ENCODE measurements around the gene C17orf100. TPM values are rescaled to one million over a fixed set of nuclear protein-coding genes. Genes with fewer than 3 reads are reported as not detected.
A peak's percentile ranks its signal among the peaks of the same experiment; 100 is the strongest.

C17orf100 gene
- total and polyA plus RNA-seq, 2 of the 13 experiments (the other 11 are each of a cell fraction or from before 2014, with no cell fraction given) = 3.6 to 8.7 TPM

DNA sequence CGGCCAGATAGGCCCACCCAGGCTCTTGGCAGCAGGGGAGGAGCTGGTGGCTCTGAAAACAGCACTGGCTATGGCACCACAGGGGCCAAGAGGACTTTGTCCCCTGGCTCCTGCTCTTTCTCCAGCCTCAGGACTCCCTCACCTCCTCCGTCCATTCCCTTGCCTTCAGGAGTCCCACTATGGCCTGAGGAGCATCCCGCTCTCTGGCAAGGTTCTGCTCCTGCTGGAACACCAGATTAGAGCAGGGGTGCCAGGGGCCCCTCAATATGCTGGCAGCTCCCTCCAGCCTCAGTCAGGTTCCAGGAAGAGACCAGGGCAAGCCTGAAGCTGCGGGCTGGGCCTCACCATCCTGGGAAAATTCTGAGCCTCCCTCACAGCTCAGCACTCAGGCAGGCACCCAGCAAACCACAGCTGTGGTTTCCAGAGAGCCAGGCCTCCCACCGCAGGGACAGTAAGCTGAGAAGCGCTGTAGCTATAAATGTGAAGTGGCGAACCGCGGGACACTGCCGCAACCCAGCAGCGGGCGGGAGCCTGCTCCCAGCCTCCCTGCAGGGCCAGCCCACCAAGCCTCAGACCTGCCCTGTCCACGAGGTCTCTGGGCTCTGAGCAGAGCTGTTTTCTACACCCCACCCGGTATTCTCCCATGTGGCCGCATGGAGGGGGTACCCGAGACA is 25.7 kb downstream of the C17orf100 start (continued):
- TF ChIP-seq, protein P1, sequence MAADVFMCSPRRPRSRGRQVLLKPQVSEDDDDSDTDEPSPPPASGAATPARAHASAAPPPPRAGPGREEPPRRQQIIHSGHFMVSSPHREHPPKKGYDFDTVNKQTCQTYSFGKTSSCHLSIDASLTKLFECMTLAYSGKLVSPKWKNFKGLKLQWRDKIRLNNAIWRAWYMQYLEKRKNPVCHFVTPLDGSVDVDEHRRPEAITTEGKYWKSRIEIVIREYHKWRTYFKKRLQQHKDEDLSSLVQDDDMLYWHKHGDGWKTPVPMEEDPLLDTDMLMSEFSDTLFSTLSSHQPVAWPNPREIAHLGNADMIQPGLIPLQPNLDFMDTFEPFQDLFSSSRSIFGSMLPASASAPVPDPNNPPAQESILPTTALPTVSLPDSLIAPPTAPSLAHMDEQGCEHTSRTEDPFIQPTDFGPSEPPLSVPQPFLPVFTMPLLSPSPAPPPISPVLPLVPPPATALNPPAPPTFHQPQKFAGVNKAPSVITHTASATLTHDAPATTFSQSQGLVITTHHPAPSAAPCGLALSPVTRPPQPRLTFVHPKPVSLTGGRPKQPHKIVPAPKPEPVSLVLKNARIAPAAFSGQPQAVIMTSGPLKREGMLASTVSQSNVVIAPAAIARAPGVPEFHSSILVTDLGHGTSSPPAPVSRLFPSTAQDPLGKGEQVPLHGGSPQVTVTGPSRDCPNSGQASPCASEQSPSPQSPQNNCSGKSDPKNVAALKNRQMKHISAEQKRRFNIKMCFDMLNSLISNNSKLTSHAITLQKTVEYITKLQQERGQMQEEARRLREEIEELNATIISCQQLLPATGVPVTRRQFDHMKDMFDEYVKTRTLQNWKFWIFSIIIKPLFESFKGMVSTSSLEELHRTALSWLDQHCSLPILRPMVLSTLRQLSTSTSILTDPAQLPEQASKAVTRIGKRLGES (CRISPR knock-in tag; IDR thresholded peaks at IDR 0.05; ENCODE audit: borderline replicate concordance) = no peak
- TF ChIP-seq, protein P2, sequence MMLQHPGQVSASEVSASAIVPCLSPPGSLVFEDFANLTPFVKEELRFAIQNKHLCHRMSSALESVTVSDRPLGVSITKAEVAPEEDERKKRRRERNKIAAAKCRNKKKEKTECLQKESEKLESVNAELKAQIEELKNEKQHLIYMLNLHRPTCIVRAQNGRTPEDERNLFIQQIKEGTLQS (CRISPR knock-in tag; IDR thresholded peaks at IDR 0.05) = no peak
- no peak for TF ChIP-seq GPN1 (CRISPR knock-in tag; IDR thresholded peaks at IDR 0.05; ENCODE audit: borderline replicate concordance)
- TF ChIP-seq HMG20A (CRISPR knock-in tag; IDR thresholded peaks at IDR 0.05; ENCODE audit: borderline replicate concordance) = no peak
- TF ChIP-seq, protein P3, sequence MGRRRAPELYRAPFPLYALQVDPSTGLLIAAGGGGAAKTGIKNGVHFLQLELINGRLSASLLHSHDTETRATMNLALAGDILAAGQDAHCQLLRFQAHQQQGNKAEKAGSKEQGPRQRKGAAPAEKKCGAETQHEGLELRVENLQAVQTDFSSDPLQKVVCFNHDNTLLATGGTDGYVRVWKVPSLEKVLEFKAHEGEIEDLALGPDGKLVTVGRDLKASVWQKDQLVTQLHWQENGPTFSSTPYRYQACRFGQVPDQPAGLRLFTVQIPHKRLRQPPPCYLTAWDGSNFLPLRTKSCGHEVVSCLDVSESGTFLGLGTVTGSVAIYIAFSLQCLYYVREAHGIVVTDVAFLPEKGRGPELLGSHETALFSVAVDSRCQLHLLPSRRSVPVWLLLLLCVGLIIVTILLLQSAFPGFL (CRISPR knock-in tag; IDR thresholded peaks at IDR 0.05) = no peak
- TF ChIP-seq, protein P4, sequence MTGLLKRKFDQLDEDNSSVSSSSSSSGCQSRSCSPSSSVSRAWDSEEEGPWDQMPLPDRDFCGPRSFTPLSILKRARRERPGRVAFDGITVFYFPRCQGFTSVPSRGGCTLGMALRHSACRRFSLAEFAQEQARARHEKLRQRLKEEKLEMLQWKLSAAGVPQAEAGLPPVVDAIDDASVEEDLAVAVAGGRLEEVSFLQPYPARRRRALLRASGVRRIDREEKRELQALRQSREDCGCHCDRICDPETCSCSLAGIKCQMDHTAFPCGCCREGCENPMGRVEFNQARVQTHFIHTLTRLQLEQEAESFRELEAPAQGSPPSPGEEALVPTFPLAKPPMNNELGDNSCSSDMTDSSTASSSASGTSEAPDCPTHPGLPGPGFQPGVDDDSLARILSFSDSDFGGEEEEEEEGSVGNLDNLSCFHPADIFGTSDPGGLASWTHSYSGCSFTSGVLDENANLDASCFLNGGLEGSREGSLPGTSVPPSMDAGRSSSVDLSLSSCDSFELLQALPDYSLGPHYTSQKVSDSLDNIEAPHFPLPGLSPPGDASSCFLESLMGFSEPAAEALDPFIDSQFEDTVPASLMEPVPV (CRISPR knock-in tag; IDR thresholded peaks at IDR 0.05) = no peak
- TF ChIP-seq, protein P5, sequence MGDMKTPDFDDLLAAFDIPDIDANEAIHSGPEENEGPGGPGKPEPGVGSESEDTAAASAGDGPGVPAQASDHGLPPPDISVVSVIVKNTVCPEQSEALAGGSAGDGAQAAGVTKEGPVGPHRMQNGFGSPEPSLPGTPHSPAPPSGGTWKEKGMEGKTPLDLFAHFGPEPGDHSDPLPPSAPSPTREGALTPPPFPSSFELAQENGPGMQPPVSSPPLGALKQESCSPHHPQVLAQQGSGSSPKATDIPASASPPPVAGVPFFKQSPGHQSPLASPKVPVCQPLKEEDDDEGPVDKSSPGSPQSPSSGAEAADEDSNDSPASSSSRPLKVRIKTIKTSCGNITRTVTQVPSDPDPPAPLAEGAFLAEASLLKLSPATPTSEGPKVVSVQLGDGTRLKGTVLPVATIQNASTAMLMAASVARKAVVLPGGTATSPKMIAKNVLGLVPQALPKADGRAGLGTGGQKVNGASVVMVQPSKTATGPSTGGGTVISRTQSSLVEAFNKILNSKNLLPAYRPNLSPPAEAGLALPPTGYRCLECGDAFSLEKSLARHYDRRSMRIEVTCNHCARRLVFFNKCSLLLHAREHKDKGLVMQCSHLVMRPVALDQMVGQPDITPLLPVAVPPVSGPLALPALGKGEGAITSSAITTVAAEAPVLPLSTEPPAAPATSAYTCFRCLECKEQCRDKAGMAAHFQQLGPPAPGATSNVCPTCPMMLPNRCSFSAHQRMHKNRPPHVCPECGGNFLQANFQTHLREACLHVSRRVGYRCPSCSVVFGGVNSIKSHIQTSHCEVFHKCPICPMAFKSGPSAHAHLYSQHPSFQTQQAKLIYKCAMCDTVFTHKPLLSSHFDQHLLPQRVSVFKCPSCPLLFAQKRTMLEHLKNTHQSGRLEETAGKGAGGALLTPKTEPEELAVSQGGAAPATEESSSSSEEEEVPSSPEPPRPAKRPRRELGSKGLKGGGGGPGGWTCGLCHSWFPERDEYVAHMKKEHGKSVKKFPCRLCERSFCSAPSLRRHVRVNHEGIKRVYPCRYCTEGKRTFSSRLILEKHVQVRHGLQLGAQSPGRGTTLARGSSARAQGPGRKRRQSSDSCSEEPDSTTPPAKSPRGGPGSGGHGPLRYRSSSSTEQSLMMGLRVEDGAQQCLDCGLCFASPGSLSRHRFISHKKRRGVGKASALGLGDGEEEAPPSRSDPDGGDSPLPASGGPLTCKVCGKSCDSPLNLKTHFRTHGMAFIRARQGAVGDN (CRISPR knock-in tag; IDR thresholded peaks at IDR 0.05) = peak; percentile 79
- TF ChIP-seq, protein P6, sequence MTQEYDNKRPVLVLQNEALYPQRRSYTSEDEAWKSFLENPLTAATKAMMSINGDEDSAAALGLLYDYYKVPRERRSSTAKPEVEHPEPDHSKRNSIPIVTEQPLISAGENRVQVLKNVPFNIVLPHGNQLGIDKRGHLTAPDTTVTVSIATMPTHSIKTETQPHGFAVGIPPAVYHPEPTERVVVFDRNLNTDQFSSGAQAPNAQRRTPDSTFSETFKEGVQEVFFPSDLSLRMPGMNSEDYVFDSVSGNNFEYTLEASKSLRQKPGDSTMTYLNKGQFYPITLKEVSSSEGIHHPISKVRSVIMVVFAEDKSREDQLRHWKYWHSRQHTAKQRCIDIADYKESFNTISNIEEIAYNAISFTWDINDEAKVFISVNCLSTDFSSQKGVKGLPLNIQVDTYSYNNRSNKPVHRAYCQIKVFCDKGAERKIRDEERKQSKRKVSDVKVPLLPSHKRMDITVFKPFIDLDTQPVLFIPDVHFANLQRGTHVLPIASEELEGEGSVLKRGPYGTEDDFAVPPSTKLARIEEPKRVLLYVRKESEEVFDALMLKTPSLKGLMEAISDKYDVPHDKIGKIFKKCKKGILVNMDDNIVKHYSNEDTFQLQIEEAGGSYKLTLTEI (CRISPR knock-in tag; conservative IDR thresholded peaks at IDR 0.05) = no peak
- TF ChIP-seq, protein P7, sequence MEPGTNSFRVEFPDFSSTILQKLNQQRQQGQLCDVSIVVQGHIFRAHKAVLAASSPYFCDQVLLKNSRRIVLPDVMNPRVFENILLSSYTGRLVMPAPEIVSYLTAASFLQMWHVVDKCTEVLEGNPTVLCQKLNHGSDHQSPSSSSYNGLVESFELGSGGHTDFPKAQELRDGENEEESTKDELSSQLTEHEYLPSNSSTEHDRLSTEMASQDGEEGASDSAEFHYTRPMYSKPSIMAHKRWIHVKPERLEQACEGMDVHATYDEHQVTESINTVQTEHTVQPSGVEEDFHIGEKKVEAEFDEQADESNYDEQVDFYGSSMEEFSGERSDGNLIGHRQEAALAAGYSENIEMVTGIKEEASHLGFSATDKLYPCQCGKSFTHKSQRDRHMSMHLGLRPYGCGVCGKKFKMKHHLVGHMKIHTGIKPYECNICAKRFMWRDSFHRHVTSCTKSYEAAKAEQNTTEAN (CRISPR knock-in tag; conservative IDR thresholded peaks at IDR 0.05) = no peak
- TF ChIP-seq ZNF776 (CRISPR knock-in tag; IDR thresholded peaks at IDR 0.05) = 0 out of 2 replicates have a peak, but pooled peaks have one; percentile 40
- peak; percentile 19; the same call in 1 of the 2 replicates for TF ChIP-seq CBFB (CRISPR knock-in tag; IDR thresholded peaks at IDR 0.05)
- TF ChIP-seq YY1 (IDR thresholded peaks at IDR 0.05; ENCODE audit: insufficient read depth, insufficient replicate concordance, low read depth, low read length) = no peak
